HG03175 (cell line): Measurements from ENCODE around the gene PHACTR2.

ENCODE experiments used
- ATAC-seq: cut with Tn5 transposase; IDR thresholded peaks from one replicate; pipeline ENCODE4 v1.9.1; 2021; ENCODE audit warnings: mild to moderate bottlenecking, moderate library complexity; ENCODE audit not compliant: unreplicated experiment

PHACTR2 gene

DNA sequence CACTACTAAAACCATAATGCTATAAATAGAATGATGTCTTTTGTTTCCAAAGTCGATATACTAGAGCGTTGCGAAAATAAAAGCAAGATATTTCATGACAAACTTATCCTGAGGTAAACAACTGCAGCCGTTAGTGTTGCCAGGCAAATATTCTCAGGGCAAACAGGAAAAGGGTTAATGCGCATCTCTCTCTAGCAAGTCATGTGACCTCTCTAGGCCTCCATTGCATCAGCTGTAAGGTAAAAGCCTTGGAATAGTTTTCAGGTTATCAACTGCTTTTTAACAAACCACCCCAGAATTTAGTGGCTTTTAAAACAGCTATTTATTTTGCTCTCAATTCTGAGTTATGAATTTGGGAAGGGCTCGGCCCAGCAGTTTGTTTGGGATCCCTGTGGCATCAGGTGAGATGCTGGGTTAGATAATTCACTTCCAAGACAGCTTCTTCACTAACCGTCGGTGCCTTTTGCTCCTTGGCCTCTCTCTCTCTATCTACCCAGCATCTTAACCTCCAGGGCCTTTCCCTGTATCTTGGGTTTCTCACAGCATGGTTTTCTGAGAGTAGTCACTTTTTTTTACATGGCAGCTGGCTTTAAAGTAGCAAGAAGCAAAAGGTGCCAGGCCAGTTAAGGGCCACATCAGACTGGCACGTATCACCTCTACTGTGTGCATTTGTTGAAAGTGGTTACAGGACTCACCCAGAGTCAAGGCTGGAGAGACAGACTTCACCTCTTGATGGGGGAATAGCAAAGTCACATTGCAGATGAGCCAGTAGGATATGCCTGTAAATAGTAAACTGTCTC lies 126.2 kb downstream of the PHACTR2 start:
- no peak for ATAC-seq

DNA sequence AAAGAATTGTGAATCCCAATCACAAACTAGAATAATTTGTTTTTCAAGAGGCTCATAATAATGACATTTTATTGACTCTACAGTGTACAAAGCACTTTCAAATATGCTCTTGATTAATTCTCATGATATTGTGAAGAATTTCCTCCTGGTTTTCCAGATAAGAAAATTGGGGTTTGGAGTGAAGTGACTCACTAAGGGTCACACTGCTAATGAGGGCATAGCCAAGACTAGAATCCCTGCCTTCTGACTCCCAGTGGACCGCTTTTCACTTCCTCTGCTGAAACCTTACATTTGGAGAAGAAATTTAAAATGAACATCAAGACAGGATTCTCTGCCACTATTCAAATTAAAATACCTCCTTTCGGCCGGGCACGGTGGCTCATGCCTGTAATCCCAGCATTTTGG lies 127.1 kb downstream of the PHACTR2 start:
- no peak for ATAC-seq

- ATAC-seq = no peak
These were observed 128.7 kb downstream of the PHACTR2 start for GRCh38 chr6:143806282-143807102.

DNA sequence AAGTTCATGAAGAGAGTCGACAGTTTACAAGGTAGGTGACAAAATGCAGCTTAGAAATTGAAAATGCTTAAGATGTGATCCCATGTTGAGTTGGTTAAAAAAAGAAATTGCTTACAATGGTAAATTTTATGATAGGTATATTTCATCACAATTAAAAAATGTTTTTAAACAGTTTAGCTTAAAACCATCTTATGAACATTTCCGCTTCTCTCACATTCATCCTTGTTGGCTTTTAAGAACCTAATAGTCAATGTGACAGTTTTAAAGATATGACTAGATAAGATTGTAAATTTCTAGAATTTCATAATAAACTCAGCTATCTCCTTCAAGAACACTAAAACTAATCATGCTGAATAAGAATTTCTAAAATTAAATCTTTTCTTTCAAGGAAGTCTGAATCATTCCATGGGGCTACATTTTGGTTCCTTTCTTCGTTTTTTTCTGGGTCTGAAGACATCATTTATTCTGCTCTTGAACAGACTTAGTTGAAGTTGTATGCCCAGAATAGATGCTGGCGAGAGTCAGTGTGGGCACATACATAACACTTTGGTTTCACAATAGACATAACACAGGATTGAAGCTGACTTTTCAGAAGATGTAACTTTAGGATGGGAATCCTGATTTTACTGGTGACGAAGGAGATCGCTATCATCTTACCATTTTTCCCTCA lies 129.5 kb downstream of the PHACTR2 start:
- no peak for ATAC-seq

DNA sequence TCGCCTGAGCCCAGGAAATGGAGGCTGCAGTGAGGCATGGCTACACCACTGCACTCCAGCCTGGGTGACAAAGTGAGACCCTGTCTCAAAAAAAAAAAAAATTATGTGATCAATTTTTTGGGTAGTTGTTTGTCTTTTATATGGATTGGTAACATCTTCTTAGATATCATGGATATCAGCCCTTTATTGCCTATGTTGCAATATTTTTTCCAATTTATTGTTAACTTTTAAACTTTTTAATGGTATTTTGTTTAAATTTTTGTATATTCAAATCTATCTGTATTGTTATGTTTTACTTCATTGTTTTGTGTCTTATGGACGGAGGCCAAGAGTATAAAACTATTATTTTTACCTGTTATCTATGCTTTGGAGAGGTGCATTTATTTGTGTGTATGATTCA lies 133.0 kb downstream of the PHACTR2 start:
- no peak for ATAC-seq

GRCh38 chr6:143811501-143812157 lies 133.9 kb downstream of the PHACTR2 start:
- ATAC-seq = no peak

DNA sequence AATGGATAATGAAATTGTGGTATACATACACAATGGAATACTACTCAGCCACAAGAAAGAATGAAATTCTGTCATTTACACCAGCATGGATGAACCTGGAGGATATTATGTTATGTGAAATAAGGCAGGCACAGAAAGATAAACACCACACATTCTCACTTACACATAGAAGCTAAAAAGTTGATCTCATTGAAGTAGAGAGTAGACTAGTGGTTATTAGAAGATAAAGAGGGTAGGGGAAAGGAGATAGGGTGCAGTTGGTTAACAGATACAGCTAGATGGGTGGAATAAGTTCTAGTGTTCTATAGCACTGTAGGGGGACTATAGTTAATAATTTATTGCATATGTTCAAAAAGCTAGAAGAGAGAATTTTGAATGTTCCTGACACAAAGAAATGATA lies 139.9 kb downstream of the PHACTR2 start:
- no peak for ATAC-seq

GRCh38 chr6:143821359-143821758 lies 143.6 kb downstream of the PHACTR2 start:
- ATAC-seq = no peak

GRCh38 chr6:143822584-143823024 lies 144.8 kb downstream of the PHACTR2 start:
- no peak for ATAC-seq

- no peak for ATAC-seq
These were observed 145.8 kb downstream of the PHACTR2 start for GRCh38 chr6:143823548-143823947.

GRCh38 chr6:143828572-143828971 lies 150.8 kb downstream of the PHACTR2 start:
- no peak for ATAC-seq

- no peak for ATAC-seq
These were observed 158.4 kb downstream of the PHACTR2 start for GRCh38 chr6:143836150-143836549.

GRCh38 chr6:143838395-143838794 lies 160.6 kb downstream of the PHACTR2 start:
- ATAC-seq = no peak

DNA sequence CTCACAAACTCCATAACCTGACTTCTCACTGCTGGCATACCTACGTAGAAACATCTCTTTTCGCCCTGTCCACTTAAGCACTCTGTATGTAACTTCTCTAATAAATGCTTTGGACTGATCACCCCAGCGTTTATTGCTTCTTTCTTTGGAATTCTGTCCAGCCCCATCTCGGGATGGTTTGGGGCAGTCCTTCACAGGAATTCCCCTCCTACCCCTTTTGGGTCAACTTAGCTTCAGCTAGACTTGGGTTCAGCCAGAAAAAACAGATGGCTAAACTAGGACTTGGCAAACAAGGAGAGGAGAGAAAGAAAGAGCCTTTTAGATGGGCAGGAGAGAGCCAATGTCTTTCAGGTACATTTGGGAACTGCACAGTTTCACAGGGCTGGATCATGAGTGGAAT lies 161.4 kb downstream of the PHACTR2 start:
- no peak for ATAC-seq

- ATAC-seq = no peak
These were observed 163.0 kb downstream of the PHACTR2 start for GRCh38 chr6:143840595-143841265.

DNA sequence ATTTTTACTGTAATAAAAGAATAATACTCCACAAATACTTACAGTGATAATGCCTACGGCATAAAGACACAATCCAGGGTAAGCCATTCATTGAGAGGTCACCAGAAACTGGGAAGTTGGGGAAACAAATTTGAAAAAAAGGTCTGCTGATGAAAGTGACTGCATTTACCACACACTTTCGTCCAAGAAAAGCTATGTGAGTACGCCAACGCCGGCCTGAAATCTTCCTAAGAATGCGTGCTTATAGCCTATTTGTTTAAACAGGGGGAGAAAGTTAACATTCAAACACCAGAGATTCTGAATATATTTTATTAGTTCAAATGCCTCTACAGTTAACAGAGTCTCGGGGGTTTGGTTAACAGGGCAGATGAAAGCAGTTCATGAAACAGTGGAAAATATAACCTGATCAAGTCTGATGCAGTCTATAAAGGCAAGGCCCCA lies 164.7 kb downstream of the PHACTR2 start:
- ATAC-seq = peak; percentile 29

- ATAC-seq = peak; percentile 100
These were observed 165.3 kb downstream of the PHACTR2 start, which contains the start of gene LTV1 for GRCh38 chr6:143842902-143843676. Gene LTV1, plus strand, starts transcription at chr6:143843338. Its CDS starts 140 bp downstream, at chr6:143843478.

- peak; percentile 15 for ATAC-seq
These were observed 165.9 kb downstream of the PHACTR2 start for GRCh38 chr6:143843677-143843999.

- no peak for ATAC-seq
These were observed 166.2 kb downstream of the PHACTR2 start for GRCh38 chr6:143844006-143844405.

- ATAC-seq = no peak
These were observed 167.3 kb downstream of the PHACTR2 start for GRCh38 chr6:143845033-143845432.
